ENCODE data around the gene ZNF408.

The ZNF408 gene

DNA sequence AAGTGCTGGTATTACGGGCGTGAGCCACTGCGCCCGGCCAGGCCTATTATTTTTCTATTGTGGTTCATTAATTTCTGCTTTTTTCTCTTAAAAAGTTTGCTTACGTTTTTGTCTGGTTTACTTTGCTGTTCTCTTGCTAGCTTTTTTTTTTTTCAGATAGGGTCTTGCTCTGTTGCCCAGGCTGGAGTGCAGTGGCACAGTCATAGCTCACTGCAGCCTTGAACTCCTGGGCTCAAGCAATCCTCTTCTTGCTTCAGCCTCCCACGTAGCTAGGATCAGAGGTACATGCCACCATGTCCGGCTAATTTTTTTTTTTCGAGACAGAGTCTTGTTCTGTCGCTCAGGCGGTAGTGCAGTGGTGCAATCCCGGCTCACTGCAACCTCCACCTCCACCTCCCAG, 36.9 kb downstream of the ZNF408 start:
- Histone ChIP-seq H3K9me3 (no peaks in the 10 kb centered on the region), H3K4me3 (ENCODE audit: low read depth in 1 of 2, low read length in 1 of 2) (no peak overlapping the region), H3K4me1 (ENCODE audit: control insufficient read depth in 1 of 2, insufficient read depth in 1 of 2, low read depth in 1 of 2, low read length in 1 of 2) (no peaks in the 10 kb centered on the region), H3K27me3 (no peaks in the 10 kb centered on the region), H3K27ac (no peak overlapping the region), H3K36me3 (peaks cover 18% of the 10 kb centered on the region)
- TF ChIP-seq CTCF (IDR thresholded peaks at IDR 0.05) = no peak

- Histone ChIP-seq H3K4me1 (ENCODE audit: control insufficient read depth in 1 of 2, insufficient read depth in 1 of 2, low read depth in 1 of 2, low read length in 1 of 2) (no peaks in the 10 kb centered on the region), H3K27me3 (no peaks in the 10 kb centered on the region), H3K9me3 (no peaks in the 10 kb centered on the region), H3K27ac (no peak overlapping the region), H3K4me3 (ENCODE audit: low read depth in 1 of 2, low read length in 1 of 2) (no peak overlapping the region), H3K36me3 (peaks cover 29% of the 10 kb centered on the region)
- TF ChIP-seq CTCF (IDR thresholded peaks at IDR 0.05) = no peak
Measured at GRCh38 chr11:46738887-46739286, 38.1 kb downstream of the ZNF408 start.

GRCh38 chr11:46741600-46742484, 41.0 kb downstream of the ZNF408 start:
- H3K4me1 ChIP-seq (ENCODE audit: control insufficient read depth in 1 of 2, insufficient read depth in 1 of 2, low read depth in 1 of 2, low read length in 1 of 2) = no peaks in the 10 kb centered on the region
- TF ChIP-seq CTCF (IDR thresholded peaks at IDR 0.05) = no peak
- peaks cover 56% of the 10 kb centered on the region for H3K36me3 ChIP-seq
- H3K27me3 ChIP-seq = no peaks in the 10 kb centered on the region
- no peak overlapping the region for H3K4me3 ChIP-seq (ENCODE audit: low read depth in 1 of 2, low read length in 1 of 2)
- H3K9me3 ChIP-seq = no peaks in the 10 kb centered on the region
- no peak overlapping the region for H3K27ac ChIP-seq

DNA sequence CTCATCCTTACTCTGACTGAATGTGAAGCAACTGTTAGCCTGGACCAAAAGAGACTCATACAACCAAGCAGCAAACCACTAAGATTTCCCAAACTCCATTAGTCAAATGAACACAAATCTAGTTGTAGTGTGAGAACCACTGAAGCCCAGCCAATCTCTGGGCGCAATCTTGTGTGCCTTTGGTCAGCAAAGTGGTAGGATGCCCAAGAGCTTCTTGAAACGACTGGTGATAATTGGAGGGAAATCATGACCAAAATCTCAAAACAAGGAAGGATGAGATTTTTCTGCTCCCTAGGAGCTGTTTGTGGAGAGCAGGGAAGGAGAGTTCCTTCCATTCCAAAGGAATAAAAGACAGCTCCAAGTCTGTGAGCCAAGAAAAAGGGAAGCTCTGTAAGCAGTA, 42.2 kb downstream of the ZNF408 start:
- no peaks in the 10 kb centered on the region for H3K27me3 ChIP-seq
- no peaks in the 10 kb centered on the region for H3K4me1 ChIP-seq (ENCODE audit: control insufficient read depth in 1 of 2, insufficient read depth in 1 of 2, low read depth in 1 of 2, low read length in 1 of 2)
- H3K36me3 ChIP-seq = peaks cover 67% of the 10 kb centered on the region
- no peaks in the 10 kb centered on the region for H3K9me3 ChIP-seq
- no peak overlapping the region for H3K4me3 ChIP-seq (ENCODE audit: low read depth in 1 of 2, low read length in 1 of 2)
- no peak for TF ChIP-seq CTCF (IDR thresholded peaks at IDR 0.05)
- H3K27ac ChIP-seq = no peak overlapping the region

DNA sequence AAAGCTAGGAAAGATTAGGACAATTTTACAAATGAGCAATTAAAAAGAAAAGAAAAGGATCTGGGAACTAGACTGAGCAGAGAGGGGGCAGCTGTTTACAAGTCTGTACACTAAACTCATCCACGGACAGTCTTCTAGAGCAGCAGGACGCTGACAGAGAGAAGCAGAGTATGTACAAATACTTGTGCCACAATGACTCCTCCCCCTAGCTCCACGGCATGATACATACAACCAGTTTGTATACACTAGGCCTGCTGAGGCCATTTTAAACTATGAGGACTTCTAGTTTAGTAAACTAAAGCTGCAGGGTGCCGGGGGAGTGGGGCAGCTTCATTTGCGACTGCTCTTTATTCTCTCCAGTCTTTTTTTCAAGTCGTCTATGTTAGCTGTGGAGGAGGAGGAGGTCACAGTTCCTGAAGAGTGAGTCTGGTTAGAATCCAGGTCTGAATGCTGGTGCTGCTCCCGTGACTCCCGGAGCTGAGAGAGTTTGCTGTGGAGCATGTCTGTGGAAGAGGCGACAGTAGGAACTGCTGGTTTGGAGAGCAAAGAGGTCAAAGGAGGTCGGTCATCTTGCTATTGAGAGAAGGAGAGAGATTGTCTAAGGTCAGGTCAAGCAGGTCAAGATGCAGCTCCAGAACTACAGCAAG, 43.0 kb downstream of the ZNF408 start:
- no peak for TF ChIP-seq CTCF (IDR thresholded peaks at IDR 0.05)
- H3K36me3 ChIP-seq = peaks cover 75% of the 10 kb centered on the region
- H3K27ac ChIP-seq = no peak overlapping the region
- no peak overlapping the region for H3K4me3 ChIP-seq (ENCODE audit: low read depth in 1 of 2, low read length in 1 of 2)
- H3K9me3 ChIP-seq = no peaks in the 10 kb centered on the region
- no peaks in the 10 kb centered on the region for H3K27me3 ChIP-seq
- no peaks in the 10 kb centered on the region for H3K4me1 ChIP-seq (ENCODE audit: control insufficient read depth in 1 of 2, insufficient read depth in 1 of 2, low read depth in 1 of 2, low read length in 1 of 2)

All from neutrophil (primary cell).